Left lung (tissue), 10 donors: ENCODE data around the gene RYR2. TPM values are rescaled to one million over a fixed set of nuclear protein-coding genes. Genes with fewer than 3 reads are reported as not detected.

ENCODE experiments used
- ATAC-seq: fragments of 200-7000 bp; cut with Tn5 transposase; one replicate; pipeline ENCODE4 v1.9.1; 2020; ENCODE audit warnings: moderate library complexity
- DNase-seq, 4 donors: peaks; one replicate each; pipeline ENCODE4 v3.0.0-alpha.2; 2013 to 2020
- H3K27ac ChIP-seq, 2 donors: fragments of 200-600 bp; sonication (generic) in 1 of 2; one replicate each; pipeline versions ENCODE4 v1.5.0 to v1.8.0; 2020 to 2021
- H3K27me3 ChIP-seq, 2 donors: fragments of 200-600 bp; sonication (generic) in 1 of 2; one replicate each; pipeline versions ENCODE4 v1.5.0 to v1.8.0; 2020 to 2021
- H3K36me3 ChIP-seq, 2 donors: fragments of 200-600 bp; sonication (generic) in 1 of 2; one replicate each; pipeline versions ENCODE4 v1.5.0 to v1.8.0; 2020 to 2021
- H3K4me1 ChIP-seq, 2 donors: fragments of 200-600 bp; one replicate each; pipeline ENCODE4 v1.8.0; 2021
- H3K4me3 ChIP-seq, 2 donors: fragments of 200-600 bp; sonication (generic) in 1 of 2; one replicate each; pipeline versions ENCODE4 v1.5.0 to v1.8.0; 2020 to 2021; ENCODE audit warnings: mild to moderate bottlenecking in 1 of 2
- H3K9me3 ChIP-seq, 2 donors: fragments of 200-600 bp; sonication (generic) in 1 of 2; one replicate each; pipeline versions ENCODE4 v1.5.0 to v1.8.0; 2020 to 2021
- intact Hi-C, 2 donors: fragments of 100-400 bp; cut with DNase I; formaldehyde crosslinking; loops; one replicate each; pipeline versions ENCODE4 v1.11.2 to v1.14.2; 2022
- polyA plus RNA-seq, 6 donors: library from polyadenylated mRNA; unstranded; fragments of 120-200 nt; gene quantifications; one replicate each; pipeline ENCODE4 v1.2.1, GENCODE V29; 2013; ENCODE audit not compliant: insufficient read length in 6 of 6
- total RNA-seq, 2 donors: library from RNA; stranded (reverse); fragmentation: NEBNext Ultra II Directional; extraction: Animal tissue kit (Norgen Biotek cat#: 25700); gene quantifications; one replicate each; pipeline ENCODE4 v1.2.1, GENCODE V29; 2021
- TF ChIP-seq, protein P1 (sequence below), 2 donors: fragments of 200-600 bp; sonication (generic) in 1 of 2; IDR thresholded peaks; one replicate each; pipeline versions ENCODE4 v1.5.0 to v1.8.0; 2021; ENCODE audit warnings: antibody characterized with exemption in 2 of 2
- donor health status: DM: no; HTN: yes; CAD: no.
- donor health status: DM: no; HTN: no; CAD: no.

RYR2 gene
- total and polyA plus RNA-seq, 8 donors = 4.7 to 10.3 (median 7.6) TPM

- intact Hi-C loops = no loop called here
- ATAC-seq (no peak), DNase-seq (no peak)
- H3K27me3 ChIP-seq = no peaks in the 10 kb centered on the region
- no peak overlapping the region for H3K27ac ChIP-seq
- no peak overlapping the region for H3K4me3 ChIP-seq
- TF ChIP-seq, protein P1, sequence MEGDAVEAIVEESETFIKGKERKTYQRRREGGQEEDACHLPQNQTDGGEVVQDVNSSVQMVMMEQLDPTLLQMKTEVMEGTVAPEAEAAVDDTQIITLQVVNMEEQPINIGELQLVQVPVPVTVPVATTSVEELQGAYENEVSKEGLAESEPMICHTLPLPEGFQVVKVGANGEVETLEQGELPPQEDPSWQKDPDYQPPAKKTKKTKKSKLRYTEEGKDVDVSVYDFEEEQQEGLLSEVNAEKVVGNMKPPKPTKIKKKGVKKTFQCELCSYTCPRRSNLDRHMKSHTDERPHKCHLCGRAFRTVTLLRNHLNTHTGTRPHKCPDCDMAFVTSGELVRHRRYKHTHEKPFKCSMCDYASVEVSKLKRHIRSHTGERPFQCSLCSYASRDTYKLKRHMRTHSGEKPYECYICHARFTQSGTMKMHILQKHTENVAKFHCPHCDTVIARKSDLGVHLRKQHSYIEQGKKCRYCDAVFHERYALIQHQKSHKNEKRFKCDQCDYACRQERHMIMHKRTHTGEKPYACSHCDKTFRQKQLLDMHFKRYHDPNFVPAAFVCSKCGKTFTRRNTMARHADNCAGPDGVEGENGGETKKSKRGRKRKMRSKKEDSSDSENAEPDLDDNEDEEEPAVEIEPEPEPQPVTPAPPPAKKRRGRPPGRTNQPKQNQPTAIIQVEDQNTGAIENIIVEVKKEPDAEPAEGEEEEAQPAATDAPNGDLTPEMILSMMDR (IDR thresholded peaks at IDR 0.05) = no peak
- H3K4me1 ChIP-seq = no peaks in the 10 kb centered on the region
- H3K36me3 ChIP-seq = no peaks in the 10 kb centered on the region
- no peaks in the 10 kb centered on the region for H3K9me3 ChIP-seq
These were observed 527.0 kb downstream of the RYR2 start for GRCh38 chr1:237568955-237569354.

GRCh38 chr1:237570530-237570929 is 528.5 kb downstream of the RYR2 start:
- intact Hi-C loops = no loop called here
- H3K27me3 ChIP-seq = no peaks in the 10 kb centered on the region
- TF ChIP-seq, protein P1 (IDR thresholded peaks at IDR 0.05) = no peak
- H3K9me3 ChIP-seq = peaks cover 0 to 2% of the 10 kb centered on the region in 2 donors
- no peaks in the 10 kb centered on the region for H3K36me3 ChIP-seq
- DNase-seq = no peak
- H3K4me3 ChIP-seq = no peak overlapping the region
- no peaks in the 10 kb centered on the region for H3K4me1 ChIP-seq
- no peak for ATAC-seq
- H3K27ac ChIP-seq = no peak overlapping the region

DNA sequence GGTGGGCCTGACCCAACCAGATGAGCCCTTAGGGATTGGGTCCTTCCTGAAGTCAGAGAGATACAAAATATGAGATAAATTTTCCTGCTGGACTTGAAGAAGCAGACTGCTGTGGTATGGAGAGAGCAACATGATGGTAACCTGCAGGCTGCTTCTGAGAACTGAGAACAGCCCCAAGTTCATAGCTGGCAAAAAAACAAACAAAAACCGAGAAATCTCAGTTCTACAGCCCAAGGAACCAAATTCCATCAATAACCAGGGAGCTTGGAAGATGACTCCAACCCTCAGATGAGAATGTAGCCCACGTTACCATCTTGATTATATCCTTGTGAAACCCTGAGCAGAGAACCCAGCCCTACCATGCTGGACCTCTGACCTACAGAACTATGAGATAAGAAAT is 532.6 kb downstream of the RYR2 start:
- no peak overlapping the region for H3K27ac ChIP-seq
- H3K36me3 ChIP-seq = no peaks in the 10 kb centered on the region
- H3K27me3 ChIP-seq = no peaks in the 10 kb centered on the region
- DNase-seq (no peak), ATAC-seq (no peak)
- H3K4me3 ChIP-seq = no peak overlapping the region
- TF ChIP-seq, protein P1 (IDR thresholded peaks at IDR 0.05) = no peak
- H3K9me3 ChIP-seq = peaks cover 0 to 28% of the 10 kb centered on the region in 2 donors
- H3K4me1 ChIP-seq = no peaks in the 10 kb centered on the region
- intact Hi-C loops = no loop called here

DNA sequence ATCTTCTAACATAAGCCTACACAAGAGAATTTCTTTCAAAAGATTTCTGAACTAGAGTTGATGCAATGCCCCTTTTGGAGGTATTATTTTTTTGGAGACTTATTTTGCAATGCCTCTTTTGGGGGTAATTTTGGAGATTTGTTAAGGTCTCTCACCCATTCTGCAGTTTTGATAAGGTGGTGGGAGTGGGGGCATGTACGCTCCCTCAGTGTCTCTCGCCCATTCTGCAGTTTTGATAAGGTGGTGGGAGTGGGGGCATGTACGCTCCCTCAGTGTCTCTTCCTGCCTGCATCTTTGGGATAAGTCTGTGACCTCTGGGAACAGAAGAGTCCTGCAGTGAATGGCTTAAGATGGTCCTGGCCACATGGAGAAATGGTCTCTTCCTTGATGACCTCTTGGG is 536.6 kb downstream of the RYR2 start:
- Histone ChIP-seq H3K27me3 (no peaks in the 10 kb centered on the region), H3K4me1 (no peaks in the 10 kb centered on the region), H3K36me3 (no peaks in the 10 kb centered on the region), H3K4me3 (no peak overlapping the region), H3K9me3 (peaks cover 0 to 39% of the 10 kb centered on the region in 2 donors), H3K27ac (no peak overlapping the region)
- ATAC-seq (no peak), DNase-seq (no peak)
- intact Hi-C loops = no loop called here
- TF ChIP-seq, protein P1 (IDR thresholded peaks at IDR 0.05) = no peak

- H3K27me3 ChIP-seq = no peaks in the 10 kb centered on the region
- H3K9me3 ChIP-seq = peaks cover 0 to 36% of the 10 kb centered on the region in 2 donors
- H3K36me3 ChIP-seq = no peaks in the 10 kb centered on the region
- DNase-seq = no peak
- H3K4me1 ChIP-seq = no peaks in the 10 kb centered on the region
- intact Hi-C loops = no loop called here
- TF ChIP-seq, protein P1 (IDR thresholded peaks at IDR 0.05) = no peak
- H3K27ac ChIP-seq = no peak overlapping the region
- ATAC-seq = no peak
- H3K4me3 ChIP-seq = no peak overlapping the region
These were observed 538.7 kb downstream of the RYR2 start for GRCh38 chr1:237580726-237581125.
